ENCODE data around the gene FAR2. TPM values are rescaled to one million over a fixed set of nuclear protein-coding genes. Genes with fewer than 3 reads are reported as not detected.
A peak's percentile ranks its signal among the peaks of the same experiment; 100 is the strongest.

FAR2 gene
- total RNA-seq, 1 experiment from 2014 or later: 22.1 TPM

DNA sequence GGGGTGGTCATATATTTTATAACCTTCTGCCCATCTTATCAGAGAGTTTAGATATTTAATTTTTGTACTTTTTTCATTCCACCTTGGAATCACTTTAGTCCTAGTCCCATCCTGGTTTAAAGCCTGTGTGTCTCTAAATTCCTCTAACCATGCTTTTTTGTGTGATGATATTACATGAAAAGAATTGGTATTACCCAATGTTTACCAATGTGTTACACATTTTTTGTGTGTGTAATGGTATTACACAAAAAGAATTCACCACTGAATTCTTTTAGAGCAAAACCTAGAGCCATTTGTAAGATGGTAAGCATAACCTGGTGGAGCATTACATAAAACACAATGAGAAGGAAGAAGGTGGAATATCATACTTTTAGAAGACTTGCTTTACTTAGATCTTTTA, 77.5 kb downstream of the FAR2 start:
- Histone ChIP-seq H3K23me2 (ENCODE audit: insufficient read length, low read depth, low read length, poor library complexity, severe bottlenecking) (no peaks in the 10 kb centered on the region), H2BK15ac (ENCODE audit: low read depth, low read length) (no peak overlapping the region), H3K14ac (ENCODE audit: insufficient read depth, low read length) (no peak overlapping the region), H3K9ac (ENCODE audit: extremely low read depth, insufficient read length, low read length) (no peak overlapping the region), H4K91ac (ENCODE audit: insufficient read length, low read depth, low read length) (no peak overlapping the region), H3T11ph (ENCODE audit: low read length) (no peak overlapping the region), H3K27ac (ENCODE audit: insufficient read length, low read depth, low read length) (no peak overlapping the region), H3K4ac (ENCODE audit: low read depth, low read length) (no peak overlapping the region), H3K56ac (ENCODE audit: insufficient read length, low read depth, low read length) (no peak overlapping the region), H2BK20ac (ENCODE audit: low read depth, low read length, poor library complexity, severe bottlenecking) (no peak overlapping the region), H3K9me3 (ENCODE audit: control insufficient read depth, low read depth, low read length) (no peaks in the 10 kb centered on the region), H2AK5ac (ENCODE audit: insufficient read length, low read length) (no peak overlapping the region), H2BK120ac (ENCODE audit: low read depth, low read length, poor library complexity, severe bottlenecking) (no peak overlapping the region), H3K79me1 (ENCODE audit: insufficient read depth, low read depth, low read length, poor library complexity, severe bottlenecking) (no peaks in the 10 kb centered on the region), H3K4me1 (ENCODE audit: insufficient read depth, low read length) (peaks cover 3% of the 10 kb centered on the region; the same call in 1 of the 2 replicates), H2BK5ac (ENCODE audit: insufficient read length, low read length) (no peak overlapping the region), H2AFZ (ENCODE audit: low read length) (no peak overlapping the region), H2BK12ac (ENCODE audit: insufficient read length, low read depth, low read length) (no peak overlapping the region), H4K5ac (ENCODE audit: insufficient read length, low read depth, low read length) (no peak overlapping the region), H3K27me3 (ENCODE audit: insufficient read depth, low read length) (no peaks in the 10 kb centered on the region), H4K8ac (replicated peaks; ENCODE audit: insufficient read length, low read depth, low read length) (no peak overlapping the region), H3K4me2 (ENCODE audit: insufficient read depth, insufficient read length, low read length) (no peak overlapping the region), H3K23ac (ENCODE audit: insufficient read length, low read depth, low read length) (no peak overlapping the region), H3K18ac (ENCODE audit: insufficient read length, low read depth, low read length) (no peak overlapping the region), H3K79me2 (ENCODE audit: insufficient read depth, low read length) (no peaks in the 10 kb centered on the region), H4K20me1 (ENCODE audit: control insufficient read depth, insufficient read depth, insufficient read length) (no peaks in the 10 kb centered on the region)
- Mint-ChIP-seq H3K36me3 (ENCODE audit: insufficient read depth in 1 of 3, low read depth in 3 of 3) (peaks cover 0 to 4% (median 4%) of the 10 kb centered on the region in 3 experiments; a peak in 4 of 7 replicates), H3K9me3 (peaks cover 0 to 4% of the 10 kb centered on the region in 2 experiments; a peak in 2 of 5 replicates), H3K4me3 (no peak overlapping the region), H3K27ac (peak overlapping the region in 1 of 3 experiments; percentile 22; a peak in 1 of 7 replicates), H3K27me3 (ENCODE audit: low read depth) (no peaks in the 10 kb centered on the region), H3K4me1 (peaks cover 20 to 29% of the 10 kb centered on the region in 2 experiments)
- DNase-seq: no peak
- TF ChIP-seq, protein P1, sequence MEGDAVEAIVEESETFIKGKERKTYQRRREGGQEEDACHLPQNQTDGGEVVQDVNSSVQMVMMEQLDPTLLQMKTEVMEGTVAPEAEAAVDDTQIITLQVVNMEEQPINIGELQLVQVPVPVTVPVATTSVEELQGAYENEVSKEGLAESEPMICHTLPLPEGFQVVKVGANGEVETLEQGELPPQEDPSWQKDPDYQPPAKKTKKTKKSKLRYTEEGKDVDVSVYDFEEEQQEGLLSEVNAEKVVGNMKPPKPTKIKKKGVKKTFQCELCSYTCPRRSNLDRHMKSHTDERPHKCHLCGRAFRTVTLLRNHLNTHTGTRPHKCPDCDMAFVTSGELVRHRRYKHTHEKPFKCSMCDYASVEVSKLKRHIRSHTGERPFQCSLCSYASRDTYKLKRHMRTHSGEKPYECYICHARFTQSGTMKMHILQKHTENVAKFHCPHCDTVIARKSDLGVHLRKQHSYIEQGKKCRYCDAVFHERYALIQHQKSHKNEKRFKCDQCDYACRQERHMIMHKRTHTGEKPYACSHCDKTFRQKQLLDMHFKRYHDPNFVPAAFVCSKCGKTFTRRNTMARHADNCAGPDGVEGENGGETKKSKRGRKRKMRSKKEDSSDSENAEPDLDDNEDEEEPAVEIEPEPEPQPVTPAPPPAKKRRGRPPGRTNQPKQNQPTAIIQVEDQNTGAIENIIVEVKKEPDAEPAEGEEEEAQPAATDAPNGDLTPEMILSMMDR (conservative IDR thresholded peaks at IDR 0.05): no peak
